IMR-90 (cell line): Measurements from ENCODE around the gene CMIP. TPM values are rescaled to one million over a fixed set of nuclear protein-coding genes. Genes with fewer than 3 reads are reported as not detected.

Experiments used
- ATAC-seq: fragments of 200-7000 bp; cut with Tn5 transposase; 2 replicates; pipeline ENCODE4 v1.9.1; 2020; ENCODE audit warnings: low read depth, mild to moderate bottlenecking, moderate library complexity
- BruUV-seq: library from RNA; stranded (reverse); fragments of 400-500 nt; replicated peaks from 2 replicates; lab custom pipeline; 2021; lab: Mats Ljungman, UMichigan
- CTCF ChIA-PET: fragments of 300-600 bp; formaldehyde crosslinking; extraction: SDS; loops from one replicate; lab custom pipeline; 2021; ENCODE audit warnings: antibody characterized with exemption; lab: Yijun Ruan, JAX
- POLR2A ChIA-PET: fragments of 300-600 bp; sonication (Branson Sonifier 250); formaldehyde crosslinking; loops from one replicate; lab custom pipeline; 2022; ENCODE audit warnings: antibody characterized with exemption; ENCODE audit not compliant: unreplicated experiment; lab: Charles Lee
- DNase-seq: peaks from one replicate; pipeline ENCODE4 v3.0.0; 2013
- H2AFZ ChIP-seq: replicated peaks from 2 replicates; pipeline ENCODE3; 2013; ENCODE audit warnings: low read length, mild to moderate bottlenecking; ENCODE audit not compliant: poor library complexity
- H2AK5ac ChIP-seq: 2 replicates; pipeline ENCODE4 v1.6.1; 2013; ENCODE audit warnings: low read depth, low read length, inconsistent platforms
- H2AK9ac ChIP-seq: replicated peaks from 2 replicates; pipeline ENCODE3; 2013; ENCODE audit warnings: mild to moderate bottlenecking, low read depth, low read length, moderate library complexity; ENCODE audit not compliant: poor library complexity
- H2BK120ac ChIP-seq: 2 replicates; pipeline ENCODE4 v1.6.1; 2013; ENCODE audit warnings: low read depth, low read length, inconsistent platforms
- H2BK15ac ChIP-seq: 3 replicates; pipeline ENCODE4 v1.6.1; 2013; ENCODE audit warnings: low read depth, low read length, inconsistent platforms
- H2BK20ac ChIP-seq: 2 replicates; pipeline ENCODE4 v1.6.1; 2013; ENCODE audit warnings: low read depth, mild to moderate bottlenecking, inconsistent platforms, low read length, moderate library complexity
- H2BK5ac ChIP-seq: 2 replicates; pipeline ENCODE4 v1.6.1; 2013; ENCODE audit warnings: mild to moderate bottlenecking, low read depth, low read length, inconsistent platforms; ENCODE audit not compliant: poor library complexity, severe bottlenecking
- H3K14ac ChIP-seq: replicated peaks from 2 replicates; pipeline ENCODE4 v1.6.1; 2013; ENCODE audit warnings: low read depth, low read length, inconsistent platforms
- H3K18ac ChIP-seq: 2 replicates; pipeline ENCODE4 v1.6.1; 2013; ENCODE audit warnings: low read depth, low read length, control low read depth
- H3K23ac ChIP-seq: 2 replicates; pipeline ENCODE4 v1.6.1; 2013; ENCODE audit warnings: low read depth, low read length, inconsistent platforms
- H3K27ac ChIP-seq: 2 replicates; pipeline ENCODE4 v1.5.1; 2013; ENCODE audit warnings: mild to moderate bottlenecking, control low read depth, low read length; ENCODE audit not compliant: insufficient read depth
- H3K27me3 ChIP-seq: 2 replicates; pipeline ENCODE4 v1.6.1; 2013; ENCODE audit warnings: low read length; ENCODE audit not compliant: control insufficient read depth, insufficient read depth
- H3K36me3 ChIP-seq: 2 replicates; pipeline ENCODE4 v1.6.1; 2013; ENCODE audit warnings: low read length, mixed read lengths; ENCODE audit not compliant: control insufficient read depth, insufficient read depth
- H3K4ac ChIP-seq: 2 replicates; pipeline ENCODE4 v1.6.1; 2013; ENCODE audit warnings: low read depth, low read length, inconsistent platforms
- H3K4me1 ChIP-seq: 2 replicates; pipeline ENCODE4 v1.6.1; 2013; ENCODE audit warnings: low read length, mixed read lengths; ENCODE audit not compliant: control insufficient read depth, insufficient read depth
- H3K4me2 ChIP-seq: 2 replicates; pipeline ENCODE4 v1.6.1; 2013; ENCODE audit warnings: low read depth, mild to moderate bottlenecking, control low read depth, low read length, moderate library complexity
- H3K4me3 ChIP-seq: 2 replicates; pipeline ENCODE4 v1.5.1; 2013; ENCODE audit warnings: low read depth, mild to moderate bottlenecking, control low read depth, low read length, moderate library complexity; ENCODE audit not compliant: insufficient read depth
- H3K56ac ChIP-seq: 2 replicates; pipeline ENCODE4 v1.6.1; 2013; ENCODE audit warnings: low read length, inconsistent platforms; ENCODE audit not compliant: insufficient read depth; ENCODE audit errors: extremely low read depth
- H3K79me1 ChIP-seq, 2 experiments: 2 replicates each; pipeline ENCODE4 v1.6.1; 2013; ENCODE audit warnings: low read length in 2 of 2, inconsistent platforms in 1 of 2, low read depth in 1 of 2
- H3K9ac ChIP-seq: 2 replicates; pipeline ENCODE4 v1.6.1; 2013; ENCODE audit warnings: low read depth, low read length, control low read depth
- H3K9me1 ChIP-seq: 2 replicates; pipeline ENCODE4 v1.6.1; 2013; ENCODE audit warnings: low read length, inconsistent platforms; ENCODE audit not compliant: insufficient read depth
- H3K9me3 ChIP-seq: 2 replicates; pipeline ENCODE4 v1.6.1; 2013; ENCODE audit warnings: low read length; ENCODE audit not compliant: control insufficient read depth, insufficient read depth
- H4K20me1 ChIP-seq: 2 replicates; pipeline ENCODE4 v1.6.1; 2013; ENCODE audit warnings: low read length, inconsistent platforms; ENCODE audit not compliant: insufficient read depth
- H4K5ac ChIP-seq: 2 replicates; pipeline ENCODE4 v1.6.1; 2013; ENCODE audit warnings: mild to moderate bottlenecking, low read depth, low read length, control low read depth
- H4K8ac ChIP-seq, 2 experiments: 2 replicates each; pipeline ENCODE4 v1.6.1; 2013; ENCODE audit warnings: low read depth in 2 of 2, low read length in 2 of 2, control low read depth in 1 of 2, inconsistent platforms in 1 of 2
- H4K91ac ChIP-seq: 2 replicates; pipeline ENCODE4 v1.6.1; 2013; ENCODE audit warnings: low read depth, low read length, inconsistent platforms; ENCODE audit not compliant: insufficient read depth
- BHLHE40 ChIP-seq: fragments of 150-350 bp; IDR thresholded peaks from 2 replicates; pipeline ENCODE4 v1.6.1; 2016; ENCODE audit warnings: mild to moderate bottlenecking, low read depth, low read length
- CEBPB ChIP-seq: IDR thresholded peaks from 2 replicates; pipeline ENCODE4 v1.6.1; 2012; ENCODE audit warnings: low read depth, low read length, improper control_type of control experiment
- CHD1 ChIP-seq: IDR thresholded peaks from 2 replicates; pipeline ENCODE4 v1.6.1; 2012; ENCODE audit warnings: low read depth, low read length, improper control_type of control experiment
- ELK1 ChIP-seq: fragments of 150-350 bp; IDR thresholded peaks from 2 replicates; pipeline ENCODE4 v1.6.1; 2016; ENCODE audit warnings: low read depth, mild to moderate bottlenecking, low read length, moderate library complexity, borderline replicate concordance
- FOS ChIP-seq: fragments of 150-350 bp; IDR thresholded peaks from 2 replicates; pipeline ENCODE4 v1.6.1; 2016; ENCODE audit warnings: low read depth, low read length
- MAFK ChIP-seq: IDR thresholded peaks from 2 replicates; pipeline ENCODE4 v1.6.1; 2012; ENCODE audit warnings: low read depth, low read length, improper control_type of control experiment
- MAZ ChIP-seq: IDR thresholded peaks from 2 replicates; pipeline ENCODE4 v1.6.1; 2012; ENCODE audit warnings: low read depth, mild to moderate bottlenecking, low read length, improper control_type of control experiment, moderate library complexity, borderline replicate concordance
- MXI1 ChIP-seq: IDR thresholded peaks from 2 replicates; pipeline ENCODE4 v1.6.1; 2012; ENCODE audit warnings: low read depth, mild to moderate bottlenecking, low read length, moderate library complexity, borderline replicate concordance
- NFE2L2 ChIP-seq: fragments of 150-350 bp; IDR thresholded peaks from 2 replicates; pipeline ENCODE4 v1.6.1; 2016; ENCODE audit warnings: low read depth, mild to moderate bottlenecking, low read length
- POLR2A ChIP-seq: IDR thresholded peaks from 2 replicates; pipeline ENCODE4 v1.6.1; 2012; ENCODE audit warnings: mild to moderate bottlenecking, low read depth, low read length
- RAD21 ChIP-seq: IDR thresholded peaks from 2 replicates; pipeline ENCODE4 v1.6.1; 2012; ENCODE audit warnings: low read length, improper control_type of control experiment
- RCOR1 ChIP-seq: IDR thresholded peaks from 2 replicates; pipeline ENCODE4 v1.6.1; 2012; ENCODE audit warnings: mild to moderate bottlenecking, low read length, improper control_type of control experiment; ENCODE audit not compliant: insufficient replicate concordance
- RFX5 ChIP-seq: IDR thresholded peaks from 2 replicates; pipeline ENCODE4 v1.8.0; 2012; ENCODE audit warnings: low read depth, mild to moderate bottlenecking, low read length, moderate library complexity
- SMC3 ChIP-seq: fragments of 150-350 bp; IDR thresholded peaks from 2 replicates; pipeline ENCODE4 v1.6.1; 2016; ENCODE audit warnings: low read depth, mild to moderate bottlenecking, antibody characterized with exemption, low read length, moderate library complexity
- USF2 ChIP-seq: fragments of 150-350 bp; IDR thresholded peaks from 2 replicates; pipeline ENCODE4 v1.6.1; 2017; ENCODE audit warnings: mild to moderate bottlenecking, antibody characterized with exemption, low read length, low read depth
- WGBS, 2 experiments: methylation state at CpG; one replicate each; pipeline versions ENCODE4 v1.1.5 to v1.1.7; 2013; ENCODE audit warnings: missing lambda C conversion rate in 2 of 2; ENCODE audit not compliant: insufficient read length in 1 of 2; ENCODE audit errors: extremely low coverage in 2 of 2; 5-methylcytosine and 5-hydroxymethylcytosine counted together
- dilution Hi-C: fragments of 300-500 bp; cut with HindIII; formaldehyde crosslinking; loops from one replicate; pipeline ENCODE4 v1.14.3; 2018; ENCODE audit warnings: low sequenced_read_pairs; ENCODE audit not compliant: unreplicated experiment
- in situ Hi-C: fragments of 300-500 bp; cut with MboI; formaldehyde crosslinking; loops from 3 replicates; pipeline ENCODE4 v1.14.3; 2019; ENCODE audit warnings: low sequenced_read_pairs, inconsistent platforms, mixed read lengths
- intact Hi-C: fragments of 100-400 bp; cut with micrococcal nuclease; formaldehyde crosslinking; loops from 2 replicates; pipeline ENCODE4 v1.10.0; 2022
- polyA plus RNA-seq, 3 experiments: library from polyadenylated mRNA; depleted of rRNA; stranded (reverse); fragments of >200 nt; gene quantifications; 2 replicates each; pipeline ENCODE4 v1.2.3, GENCODE V29; 2012; ENCODE audit warnings: low replicate concordance in 1 of 3
- total RNA-seq: library from RNA; depleted of rRNA; stranded (reverse); fragments of >200 nt; gene quantifications from 2 replicates; pipeline ENCODE4 v1.2.3, GENCODE V29; 2012

Gene CMIP
- total and polyA plus RNA-seq, 2 of the 4 experiments (the other 2 are of a cell fraction): 3.2 to 11.6 TPM

- Histone ChIP-seq H3K9ac (0 out of 2 replicates have a peak overlapping the region, but pooled peaks have one; percentile 14), H4K91ac (peak overlapping the region; percentile 49), H2BK20ac (peak overlapping the region; percentile 18; the same call in 1 of the 2 replicates), H3K9me3 (no peaks in the 10 kb centered on the region), H2BK5ac (peak overlapping the region; percentile 61), H3K79me1 (peaks cover 31 to 62% of the 10 kb centered on the region in 2 experiments), H3K27me3 (no peaks in the 10 kb centered on the region), H2AFZ (peak overlapping the region; percentile 16), H2BK120ac (peak overlapping the region; percentile 61), H3K4me2 (peak overlapping the region; percentile 82), H2BK15ac (peak overlapping the region; percentile 47; the same call in 2 of the 3 replicates), H3K56ac (no peak overlapping the region), H3K23ac (0 out of 2 replicates have a peak overlapping the region, but pooled peaks have one; percentile 29), H3K36me3 (no peaks in the 10 kb centered on the region), H3K4me1 (peaks cover 29% of the 10 kb centered on the region), H3K14ac (peak overlapping the region; percentile 61), H3K9me1 (peaks cover 31% of the 10 kb centered on the region), H4K5ac (peak overlapping the region; percentile 79), H3K18ac (peak overlapping the region; percentile 74), H2AK5ac (peak overlapping the region; percentile 75), H3K4me3 (no peak overlapping the region), H4K20me1 (peaks cover 42% of the 10 kb centered on the region), H4K8ac (peak overlapping the region; percentile 39 to 59; a peak in 3 of 4 replicates), H2AK9ac (peak overlapping the region; percentile 59), H3K4ac (peak overlapping the region; percentile 58), H3K27ac (peak overlapping the region; percentile 67)
- in situ Hi-C loops (no loop called here), intact Hi-C loops (no loop called here), dilution Hi-C loops (no loop called here)
- POLR2A ChIA-PET: no interaction called here
- CTCF ChIA-PET: no interaction called here
- DNase-seq (no peak), ATAC-seq (peak; percentile 5)
- BruUV-seq: no TSS peak
- 20% methylated on average over 1 of the region's 22 CpGs; no CpG with 5 or more reads in 1 of the 2 experiments for WGBS, 2 experiments
- TF ChIP-seq RCOR1: no peak
- TF ChIP-seq NFE2L2: no peak
- no peak for TF ChIP-seq RAD21
- TF ChIP-seq POLR2A: no peak
- TF ChIP-seq MAFK: no peak
- TF ChIP-seq MAZ: no peak
- TF ChIP-seq CEBPB: no peak
- TF ChIP-seq MXI1: no peak
- TF ChIP-seq BHLHE40: no peak
- no peak for TF ChIP-seq SMC3
- no peak for TF ChIP-seq CHD1
- no peak for TF ChIP-seq ELK1
- no peak for TF ChIP-seq FOS
- TF ChIP-seq RFX5: no peak
- TF ChIP-seq USF2: no peak
Measured at GRCh38 chr16:81542609-81543570, 98.3 kb downstream of the CMIP start.
